WTC11 (cell line): Measurements from ENCODE around the gene TUBGCP4. TPM values are rescaled to one million over a fixed set of nuclear protein-coding genes. Genes with fewer than 3 reads are reported as not detected.

Source experiments
- ATAC-seq: fragments of 200-7000 bp; cut with Tn5 transposase; 2 replicates; pipeline ENCODE4 v1.10.0; 2021; ENCODE audit warnings: mild to moderate bottlenecking, moderate library complexity
- CTCF ChIA-PET: fragments of 300-600 bp; sonication (Branson Sonifier 250); formaldehyde crosslinking; loops from one replicate; lab custom pipeline; 2021; ENCODE audit warnings: antibody characterized with exemption; lab: Charles Lee
- POLR2A ChIA-PET: fragments of 350-600 bp; sonication (Branson Sonifier 250); formaldehyde crosslinking; loops from one replicate; lab custom pipeline; 2021; ENCODE audit warnings: antibody characterized with exemption; lab: Charles Lee
- DNase-seq: peaks from one replicate; pipeline ENCODE4 v3.0.0; 2021; ENCODE audit warnings: low spot score
- H3K27ac Mint-ChIP-seq: 2 replicates; pipeline ENCODE4 v1.8.0; 2021; ENCODE audit warnings: mixed read lengths
- H3K27me3 Mint-ChIP-seq: 2 replicates; pipeline ENCODE4 v1.8.0; 2021; ENCODE audit warnings: low read depth, mild to moderate bottlenecking, moderate library complexity, mixed read lengths
- H3K36me3 Mint-ChIP-seq: 2 replicates; pipeline ENCODE4 v1.8.0; 2021; ENCODE audit warnings: mixed read lengths
- H3K4me1 Mint-ChIP-seq: 2 replicates; pipeline ENCODE4 v1.8.0; 2022; ENCODE audit warnings: mixed read lengths
- H3K4me3 Mint-ChIP-seq: 2 replicates; pipeline ENCODE4 v1.8.0; 2021; ENCODE audit warnings: mild to moderate bottlenecking, moderate library complexity, mixed read lengths
- H3K9me3 Mint-ChIP-seq: 2 replicates; pipeline ENCODE4 v1.8.0; 2021; ENCODE audit warnings: mixed read lengths
- ARID4B ChIP-seq: sonication (generic); formaldehyde crosslinking; IDR thresholded peaks from 2 replicates; pipeline ENCODE4 v1.8.0; 2023; ENCODE audit warnings: missing genetic modification reagents, mild to moderate bottlenecking, borderline replicate concordance
- ATF1 ChIP-seq: sonication (generic); formaldehyde crosslinking; IDR thresholded peaks from 2 replicates; pipeline ENCODE4 v1.8.1; 2023; ENCODE audit warnings: mild to moderate bottlenecking, moderate library complexity, missing genetic modification reagents
- CDX4 ChIP-seq: fragments of 250-450 bp; sonication (Bioruptor Pico); IDR thresholded peaks from 2 replicates; pipeline ENCODE4 v1.9.0; 2021; ENCODE audit warnings: moderate library complexity, mild to moderate bottlenecking, inconsistent platforms, borderline replicate concordance
- FOXJ3 ChIP-seq: sonication (generic); formaldehyde crosslinking; IDR thresholded peaks from 2 replicates; pipeline ENCODE4 v1.9.0; 2021; ENCODE audit warnings: missing genetic modification reagents, mild to moderate bottlenecking, borderline replicate concordance
- FOXP4 ChIP-seq: sonication (generic); formaldehyde crosslinking; IDR thresholded peaks from 2 replicates; pipeline ENCODE4 v1.8.0; 2022; ENCODE audit warnings: mild to moderate bottlenecking, missing genetic modification reagents
- GRHL2 ChIP-seq: fragments of 250-450 bp; sonication (Bioruptor Pico); IDR thresholded peaks from 2 replicates; pipeline ENCODE4 v1.8.0; 2022; ENCODE audit warnings: mild to moderate bottlenecking, moderate library complexity; ENCODE audit not compliant: insufficient replicate concordance, severe bottlenecking
- IRF1 ChIP-seq: sonication (generic); formaldehyde crosslinking; IDR thresholded peaks from 2 replicates; pipeline ENCODE4 v1.8.0; 2023; ENCODE audit warnings: missing genetic modification reagents
- IRF2 ChIP-seq: sonication (generic); formaldehyde crosslinking; IDR thresholded peaks from 2 replicates; pipeline ENCODE4 v1.8.0; 2022; ENCODE audit warnings: low read depth, missing genetic modification reagents, borderline replicate concordance
- JUN ChIP-seq: sonication (generic); formaldehyde crosslinking; IDR thresholded peaks from 2 replicates; pipeline ENCODE4 v1.8.0; 2023; ENCODE audit warnings: mild to moderate bottlenecking, missing genetic modification reagents
- MAX ChIP-seq: sonication (generic); formaldehyde crosslinking; IDR thresholded peaks from 2 replicates; pipeline ENCODE4 v1.8.0; 2022; ENCODE audit warnings: mild to moderate bottlenecking, missing genetic modification reagents
- MLX ChIP-seq: sonication (generic); formaldehyde crosslinking; IDR thresholded peaks from 2 replicates; pipeline ENCODE4 v1.8.1; 2023; ENCODE audit warnings: mild to moderate bottlenecking, missing genetic modification reagents, moderate library complexity
- MXD4 ChIP-seq: fragments of 250-450 bp; sonication (Bioruptor Pico); IDR thresholded peaks from 2 replicates; pipeline ENCODE4 v1.8.0; 2021; ENCODE audit warnings: mild to moderate bottlenecking, moderate library complexity, borderline replicate concordance
- MYBL2 ChIP-seq: sonication (generic); formaldehyde crosslinking; IDR thresholded peaks from 2 replicates; pipeline ENCODE4 v1.8.1; 2023; ENCODE audit warnings: mild to moderate bottlenecking, moderate library complexity, missing genetic modification reagents
- NR3C1 ChIP-seq: sonication (generic); formaldehyde crosslinking; conservative IDR thresholded peaks from 2 replicates; pipeline ENCODE4 v1.8.1; 2023; ENCODE audit warnings: low read depth, mild to moderate bottlenecking, missing genetic modification reagents
- OVOL2 ChIP-seq: fragments of 250-450 bp; sonication (Bioruptor Pico); IDR thresholded peaks from 2 replicates; pipeline ENCODE4 v1.9.0; 2021; ENCODE audit warnings: mild to moderate bottlenecking, borderline replicate concordance
- SMAD4 ChIP-seq: sonication (generic); formaldehyde crosslinking; IDR thresholded peaks from 2 replicates; pipeline ENCODE4 v1.8.0; 2022; ENCODE audit warnings: mild to moderate bottlenecking, missing genetic modification reagents
- SOX15 ChIP-seq: fragments of 250-450 bp; sonication (Bioruptor Pico); IDR thresholded peaks from 2 replicates; pipeline ENCODE4 v1.9.0; 2021; ENCODE audit warnings: mild to moderate bottlenecking
- USF1 ChIP-seq: sonication (generic); formaldehyde crosslinking; IDR thresholded peaks from 2 replicates; pipeline ENCODE4 v1.8.0; 2022; ENCODE audit warnings: mild to moderate bottlenecking, missing genetic modification reagents
- ZBTB21 ChIP-seq: sonication (generic); formaldehyde crosslinking; IDR thresholded peaks from 2 replicates; pipeline ENCODE4 v1.8.1; 2023; ENCODE audit warnings: mild to moderate bottlenecking, missing genetic modification reagents, borderline replicate concordance
- ZNF263 ChIP-seq: sonication (generic); formaldehyde crosslinking; IDR thresholded peaks from 2 replicates; pipeline ENCODE4 v1.8.1; 2022; ENCODE audit warnings: low read depth, mild to moderate bottlenecking, moderate library complexity, missing genetic modification reagents
- ZNF512 ChIP-seq: sonication (generic); formaldehyde crosslinking; IDR thresholded peaks from 2 replicates; pipeline ENCODE4 v1.8.1; 2022; ENCODE audit warnings: missing genetic modification reagents, borderline replicate concordance
- total RNA-seq: library from RNA; stranded (reverse); gene quantifications from 3 replicates; pipeline ENCODE4 v1.2.3, GENCODE V29; 2021

Gene TUBGCP4
- total RNA-seq, 1 experiment from 2014 or later = 22.5 TPM

GRCh38 chr15:43352693-43353382 lies 18.1 kb upstream of the TUBGCP4 start (continued):
- TF ChIP-seq MLX (CRISPR knock-in tag) (no peak), SOX15 (CRISPR knock-in tag) (no peak), SMAD4 (no peak), ZNF263 (CRISPR knock-in tag) (no peak)

GRCh38 chr15:43360821-43361220 lies 10.1 kb upstream of the TUBGCP4 start:
- no peaks in the 10 kb centered on the region for H3K4me1 Mint-ChIP-seq
- no peak overlapping the region for H3K27ac Mint-ChIP-seq
- H3K36me3 Mint-ChIP-seq = peaks cover 75% of the 10 kb centered on the region
- ChIA-PET CTCF (interaction anchor here (1.3 to 1.9 kb wide), 2 partner anchors 10 to 16 kb away, joined by 3 to 6 read pairs; partner anchors contain the start of genes TUBGCP4 and ZSCAN29), POLR2A (interaction anchor here (1.3 kb wide), 1 partner anchor 10 kb away, joined by 4 read pairs; the partner anchor contains the start of genes TUBGCP4 and ZSCAN29)
- DNase-seq (no peak), ATAC-seq (no peak)
- H3K4me3 Mint-ChIP-seq = no peak overlapping the region
- no peak for TF ChIP-seq NR3C1
- no peak for TF ChIP-seq ZBTB21 (CRISPR knock-in tag)
- no peak for TF ChIP-seq MXD4
- no peak for TF ChIP-seq OVOL2 (CRISPR knock-in tag)
- TF ChIP-seq ATF1 (CRISPR knock-in tag) = no peak
- TF ChIP-seq IRF1 = no peak
- TF ChIP-seq JUN (CRISPR knock-in tag) = no peak
- no peak for TF ChIP-seq ZNF512 (CRISPR knock-in tag)
- TF ChIP-seq ARID4B (CRISPR knock-in tag) = no peak
- no peak for TF ChIP-seq SOX15 (CRISPR knock-in tag)
- no peak for TF ChIP-seq MAX (CRISPR knock-in tag)
- no peak for TF ChIP-seq FOXP4 (CRISPR knock-in tag)
- TF ChIP-seq USF1 (CRISPR knock-in tag) = no peak
- TF ChIP-seq IRF2 (CRISPR knock-in tag) = no peak
- no peak for TF ChIP-seq MYBL2 (CRISPR knock-in tag)
- no peak for TF ChIP-seq GRHL2
- no peak for TF ChIP-seq FOXJ3 (CRISPR knock-in tag)
- no peak for TF ChIP-seq CDX4 (CRISPR knock-in tag)
- H3K9me3 Mint-ChIP-seq = peaks cover 37% of the 10 kb centered on the region
- H3K27me3 Mint-ChIP-seq = no peaks in the 10 kb centered on the region
